ENCODE measurements around the gene BSND. TPM values are rescaled to one million over a fixed set of nuclear protein-coding genes. Genes with fewer than 3 reads are reported as not detected.

The BSND gene
- total and polyA plus RNA-seq, 7 donors: not detected

- Histone ChIP-seq H3K36me3 (ENCODE audit: insufficient read depth in 1 of 2, low read depth in 1 of 2) (no peaks in the 10 kb centered on the region), H3K27me3 (ENCODE audit: insufficient read depth in 3 of 3, low read length in 2 of 3) (peaks cover 0 to 18% (median 4%) of the 10 kb centered on the region in 3 donors), H3K4me3 (no peak overlapping the region), H3K27ac (no peak overlapping the region), H3K9me3 (no peaks in the 10 kb centered on the region), H3K4me1 (no peaks in the 10 kb centered on the region)
- DNase-seq: no peak
- TF ChIP-seq, protein P1, sequence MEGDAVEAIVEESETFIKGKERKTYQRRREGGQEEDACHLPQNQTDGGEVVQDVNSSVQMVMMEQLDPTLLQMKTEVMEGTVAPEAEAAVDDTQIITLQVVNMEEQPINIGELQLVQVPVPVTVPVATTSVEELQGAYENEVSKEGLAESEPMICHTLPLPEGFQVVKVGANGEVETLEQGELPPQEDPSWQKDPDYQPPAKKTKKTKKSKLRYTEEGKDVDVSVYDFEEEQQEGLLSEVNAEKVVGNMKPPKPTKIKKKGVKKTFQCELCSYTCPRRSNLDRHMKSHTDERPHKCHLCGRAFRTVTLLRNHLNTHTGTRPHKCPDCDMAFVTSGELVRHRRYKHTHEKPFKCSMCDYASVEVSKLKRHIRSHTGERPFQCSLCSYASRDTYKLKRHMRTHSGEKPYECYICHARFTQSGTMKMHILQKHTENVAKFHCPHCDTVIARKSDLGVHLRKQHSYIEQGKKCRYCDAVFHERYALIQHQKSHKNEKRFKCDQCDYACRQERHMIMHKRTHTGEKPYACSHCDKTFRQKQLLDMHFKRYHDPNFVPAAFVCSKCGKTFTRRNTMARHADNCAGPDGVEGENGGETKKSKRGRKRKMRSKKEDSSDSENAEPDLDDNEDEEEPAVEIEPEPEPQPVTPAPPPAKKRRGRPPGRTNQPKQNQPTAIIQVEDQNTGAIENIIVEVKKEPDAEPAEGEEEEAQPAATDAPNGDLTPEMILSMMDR (IDR thresholded peaks at IDR 0.05): no peak
- 15 to 20% (median 17%) methylated on average over 31 to 46 of the region's 46 CpGs for WGBS, 3 donors
- intact Hi-C loops (cut with DNase I): loop anchor here (1.0 kb wide), 1 partner anchor 47 kb away; no protein-coding TSS in a partner anchor
- ATAC-seq: peak in 2 of 4 donors; percentile 38 to 52
These were observed 1.6 kb upstream of the BSND start for GRCh38 chr1:54996869-54997710.

DNA sequence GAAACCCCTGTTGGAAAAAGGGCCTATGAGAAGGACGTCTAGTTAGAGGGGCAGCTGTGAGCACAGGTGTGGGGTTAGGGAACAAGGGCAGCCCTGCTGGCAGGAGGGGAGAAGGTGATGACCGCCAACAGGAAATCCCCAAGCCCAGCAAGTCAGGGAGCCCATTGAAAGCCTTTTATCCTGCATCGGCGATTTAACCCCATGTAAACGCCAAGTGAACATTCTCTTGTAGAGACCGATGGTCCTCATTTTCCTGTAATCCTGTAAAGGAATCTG lies 1.1 kb upstream of the BSND start:
- Histone ChIP-seq H3K9me3 (no peaks in the 10 kb centered on the region), H3K27ac (no peak overlapping the region), H3K4me3 (no peak overlapping the region), H3K27me3 (ENCODE audit: insufficient read depth in 3 of 3, low read length in 2 of 3) (peaks cover 0 to 18% (median 4%) of the 10 kb centered on the region in 3 donors), H3K4me1 (no peaks in the 10 kb centered on the region), H3K36me3 (ENCODE audit: insufficient read depth in 1 of 2, low read depth in 1 of 2) (no peaks in the 10 kb centered on the region)
- DNase-seq: no peak
- 63 to 77% (median 65%) methylated on average over 6 of the region's 6 CpGs for WGBS, 3 donors
- TF ChIP-seq, protein P1 (IDR thresholded peaks at IDR 0.05): no peak
- no peak for ATAC-seq
- intact Hi-C loops (cut with DNase I): no loop called here

GRCh38 chr1:54998100-54998499 lies 633 bp upstream of the BSND start:
- no peaks in the 10 kb centered on the region for H3K9me3 ChIP-seq
- no peaks in the 10 kb centered on the region for H3K4me1 ChIP-seq
- WGBS, 3 donors: 92 to 93% (median 92%) methylated on average over 6 of the region's 6 CpGs
- DNase-seq: no peak
- no peak overlapping the region for H3K27ac ChIP-seq
- H3K36me3 ChIP-seq (ENCODE audit: insufficient read depth in 1 of 2, low read depth in 1 of 2): no peaks in the 10 kb centered on the region
- no peak overlapping the region for H3K4me3 ChIP-seq
- no peak for ATAC-seq
- intact Hi-C loops (cut with DNase I): no loop called here
- H3K27me3 ChIP-seq (ENCODE audit: insufficient read depth in 3 of 3, low read length in 2 of 3): peaks cover 0 to 18% (median 4%) of the 10 kb centered on the region in 3 donors
- TF ChIP-seq, protein P1 (IDR thresholded peaks at IDR 0.05): no peak

DNA sequence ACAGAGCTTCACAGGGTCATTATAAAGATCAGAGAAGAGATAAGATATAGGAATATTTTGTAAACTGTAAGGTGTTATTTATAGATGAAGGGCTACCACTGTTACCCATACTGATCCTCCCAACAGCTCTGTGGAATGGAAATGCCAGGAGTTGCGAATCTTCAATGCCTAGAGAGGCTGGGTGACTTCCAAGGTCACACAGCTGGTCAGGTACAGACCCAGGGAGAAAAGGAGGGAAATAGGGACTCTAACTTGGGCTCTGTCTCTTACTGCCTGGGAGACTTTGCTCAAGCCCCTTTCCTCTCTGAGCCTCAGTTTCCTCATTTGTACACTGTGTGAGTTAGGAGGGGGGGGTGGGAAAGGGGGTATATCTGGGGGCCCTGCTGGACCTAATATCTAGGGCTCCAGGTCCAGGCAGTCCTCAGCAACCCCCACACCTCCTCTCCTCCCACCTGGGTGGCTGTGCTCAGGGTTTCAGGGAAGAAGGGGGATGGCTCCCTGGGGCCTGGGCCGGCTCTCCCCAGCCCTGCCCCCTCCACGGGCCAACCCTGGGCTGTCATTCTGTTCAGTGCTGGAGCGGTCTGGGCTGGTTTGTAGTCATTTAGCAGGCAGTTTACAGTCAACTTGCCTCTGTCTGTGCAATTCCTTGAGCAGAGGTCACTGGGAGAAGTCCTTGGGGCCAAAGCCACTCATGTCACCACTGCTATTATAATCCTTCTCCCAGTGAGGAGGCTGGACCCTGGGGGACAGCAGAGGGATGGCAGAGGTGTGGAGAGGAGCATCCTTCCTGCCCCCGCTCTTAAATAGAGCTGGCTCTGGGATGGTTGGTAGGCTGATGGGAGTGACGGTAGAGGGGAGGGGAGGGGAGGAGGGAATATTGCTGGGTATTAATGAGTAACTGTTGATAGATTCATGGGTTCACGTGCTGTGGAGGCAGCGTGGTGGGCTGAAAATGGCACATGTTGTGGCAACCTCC lies 1.7 kb downstream of the BSND start:
- H3K27ac ChIP-seq: no peak overlapping the region
- TF ChIP-seq, protein P1 (IDR thresholded peaks at IDR 0.05): no peak
- H3K9me3 ChIP-seq: no peaks in the 10 kb centered on the region
- ATAC-seq: no peak
- H3K27me3 ChIP-seq (ENCODE audit: insufficient read depth in 3 of 3, low read length in 2 of 3): peaks cover 0 to 18% (median 4%) of the 10 kb centered on the region in 3 donors
- H3K4me1 ChIP-seq: no peaks in the 10 kb centered on the region
- DNase-seq: no peak
- no peaks in the 10 kb centered on the region for H3K36me3 ChIP-seq (ENCODE audit: insufficient read depth in 1 of 2, low read depth in 1 of 2)
- intact Hi-C loops (cut with DNase I): no loop called here
- H3K4me3 ChIP-seq: no peak overlapping the region
- 57 to 63% (median 62%) methylated on average over 8 of the region's 8 CpGs for WGBS, 3 donors
